Fibroblast of villous mesenchyme (primary cell): ENCODE measurements around the gene CAST. TPM values are rescaled to one million over a fixed set of nuclear protein-coding genes. Genes with fewer than 3 reads are reported as not detected.

Experiments
- DNase-seq: peaks from one replicate; pipeline ENCODE4 v3.0.0-alpha.2; 2010; ENCODE audit warnings: low read depth
- H3K4me3 ChIP-seq: 2 replicates; pipeline ENCODE4 v1.5.1; 2011; ENCODE audit warnings: low read depth, mild to moderate bottlenecking, low read length
- total RNA-seq: library from RNA; depleted of rRNA; stranded (reverse); fragments of >200 nt; gene quantifications from 2 replicates; pipeline ENCODE4 v1.2.3, GENCODE V29; 2012
- TF ChIP-seq, protein P1 (sequence below): IDR thresholded peaks from 2 replicates; pipeline ENCODE4 v1.5.1; 2012; ENCODE audit warnings: low read depth, mild to moderate bottlenecking, low read length; ENCODE audit not compliant: insufficient read depth

The CAST gene
- total RNA-seq, 1 donor = 200 TPM

- TF ChIP-seq, protein P1, sequence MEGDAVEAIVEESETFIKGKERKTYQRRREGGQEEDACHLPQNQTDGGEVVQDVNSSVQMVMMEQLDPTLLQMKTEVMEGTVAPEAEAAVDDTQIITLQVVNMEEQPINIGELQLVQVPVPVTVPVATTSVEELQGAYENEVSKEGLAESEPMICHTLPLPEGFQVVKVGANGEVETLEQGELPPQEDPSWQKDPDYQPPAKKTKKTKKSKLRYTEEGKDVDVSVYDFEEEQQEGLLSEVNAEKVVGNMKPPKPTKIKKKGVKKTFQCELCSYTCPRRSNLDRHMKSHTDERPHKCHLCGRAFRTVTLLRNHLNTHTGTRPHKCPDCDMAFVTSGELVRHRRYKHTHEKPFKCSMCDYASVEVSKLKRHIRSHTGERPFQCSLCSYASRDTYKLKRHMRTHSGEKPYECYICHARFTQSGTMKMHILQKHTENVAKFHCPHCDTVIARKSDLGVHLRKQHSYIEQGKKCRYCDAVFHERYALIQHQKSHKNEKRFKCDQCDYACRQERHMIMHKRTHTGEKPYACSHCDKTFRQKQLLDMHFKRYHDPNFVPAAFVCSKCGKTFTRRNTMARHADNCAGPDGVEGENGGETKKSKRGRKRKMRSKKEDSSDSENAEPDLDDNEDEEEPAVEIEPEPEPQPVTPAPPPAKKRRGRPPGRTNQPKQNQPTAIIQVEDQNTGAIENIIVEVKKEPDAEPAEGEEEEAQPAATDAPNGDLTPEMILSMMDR = no peak
- no peak for DNase-seq
- H3K4me3 ChIP-seq = no peak overlapping the region
Observed at GRCh38 chr5:96771395-96771794, 109.2 kb downstream of the CAST start.

GRCh38 chr5:96772111-96772510, 109.9 kb downstream of the CAST start:
- TF ChIP-seq, protein P1 = no peak
- no peak for DNase-seq

DNA sequence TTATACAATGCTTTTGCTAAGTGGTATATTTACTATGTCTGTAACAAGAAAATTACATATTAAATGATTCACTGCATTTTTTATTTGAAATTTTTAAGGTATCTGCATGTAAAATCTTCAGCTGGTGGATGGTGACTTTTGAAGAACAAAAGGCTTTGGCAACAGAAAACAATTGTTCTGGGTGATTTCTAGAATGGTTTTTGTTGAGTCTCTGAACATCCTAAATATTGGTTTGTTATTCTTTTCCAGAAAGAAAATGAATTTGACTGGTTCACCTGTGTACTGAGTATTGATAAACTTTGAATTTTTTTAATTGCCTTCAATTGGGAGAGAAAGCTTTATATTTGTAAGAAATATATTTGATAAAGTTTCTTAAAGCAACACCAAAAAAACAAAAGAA, 110.4 kb downstream of the CAST start:
- TF ChIP-seq, protein P1 = no peak
- H3K4me3 ChIP-seq = no peak overlapping the region
- DNase-seq = no peak

More at GRCh38 chr5:96772111-96772510, 109.9 kb downstream of the CAST start:
- H3K4me3 ChIP-seq = no peak overlapping the region

DNA sequence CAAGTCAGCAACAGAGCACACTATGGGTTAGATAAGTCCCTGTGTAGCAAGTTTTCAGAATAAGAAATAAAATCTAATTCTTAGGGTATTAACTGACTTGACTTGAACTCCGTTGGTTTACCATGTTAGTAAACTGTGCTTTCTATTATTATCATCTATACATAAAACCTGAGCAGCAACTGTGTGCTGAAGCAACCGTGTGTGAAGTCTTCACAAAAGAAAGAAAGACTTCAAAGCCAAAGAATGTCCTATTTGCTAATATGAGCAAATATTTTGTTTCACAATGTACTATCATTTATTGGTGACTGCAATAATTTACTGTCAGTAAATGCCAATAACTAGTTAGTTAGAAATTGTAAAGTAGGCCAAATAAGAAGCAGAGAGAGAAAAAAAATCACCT, 112.9 kb downstream of the CAST start:
- H3K4me3 ChIP-seq = no peak overlapping the region
- TF ChIP-seq, protein P1 = no peak
- no peak for DNase-seq

- H3K4me3 ChIP-seq = no peak overlapping the region
- no peak for DNase-seq
- TF ChIP-seq, protein P1 = no peak
Observed at GRCh38 chr5:96775689-96776088, 113.5 kb downstream of the CAST start.

DNA sequence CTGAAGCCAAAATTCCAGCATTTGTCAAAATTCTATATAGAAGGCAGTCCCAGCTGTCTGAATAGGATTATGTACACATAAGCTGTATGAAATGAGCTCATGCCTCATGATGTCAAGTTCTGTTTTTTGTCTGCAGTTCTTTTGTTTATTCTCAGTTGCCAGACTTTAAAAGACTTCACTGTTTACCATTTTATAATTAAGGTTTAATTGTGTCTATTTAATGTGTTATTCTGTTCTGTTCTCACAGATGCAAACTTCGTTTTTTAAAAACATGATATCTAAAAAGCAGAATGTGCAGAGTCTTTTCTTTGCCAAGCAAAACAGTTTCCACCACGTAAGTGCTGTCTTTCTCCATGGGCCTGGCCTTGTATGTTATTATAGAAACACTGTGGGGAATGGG, 114.4 kb downstream of the CAST start:
- DNase-seq = peak; percentile 47

DNA sequence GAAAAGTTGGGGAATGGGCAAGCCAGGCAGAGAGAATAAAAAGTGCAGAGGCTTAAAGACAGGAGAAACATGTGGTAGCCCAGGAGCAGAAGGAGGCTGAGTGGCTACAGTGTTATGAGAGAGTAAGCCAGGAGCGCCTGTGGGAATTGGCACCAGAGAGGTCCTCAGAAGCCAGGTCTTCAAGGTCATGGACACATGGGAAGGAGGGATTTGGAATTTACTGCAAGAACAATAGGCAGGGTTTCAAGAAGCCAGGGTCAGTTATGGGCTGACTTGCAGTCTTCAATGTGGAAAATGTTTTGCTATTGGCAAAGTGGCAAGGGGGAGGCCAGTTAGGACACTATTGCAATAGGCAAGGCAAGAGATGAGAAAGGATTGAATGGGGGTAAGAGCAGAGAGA, 116.2 kb downstream of the CAST start:
- TF ChIP-seq, protein P1 = no peak
- H3K4me3 ChIP-seq = no peak overlapping the region

More for the DNA sequence above, 114.4 kb downstream of the CAST start:
- no peak overlapping the region for H3K4me3 ChIP-seq
- TF ChIP-seq, protein P1 = no peak

More for the DNA sequence above, 116.2 kb downstream of the CAST start:
- DNase-seq = no peak
